ENCODE measurements around the gene MICALL2.

MICALL2 gene

GRCh38 chr7:1468203-1468602 lies 8.9 kb upstream of the MICALL2 start:
- no peak for DNase-seq (ENCODE audit: low spot score)

GRCh38 chr7:1466524-1467271 lies 7.4 kb upstream of the MICALL2 start:
- peak; percentile 60 for DNase-seq (ENCODE audit: low spot score)

- no peak for DNase-seq (ENCODE audit: low spot score)
These were observed 5.4 kb upstream of the MICALL2 start for GRCh38 chr7:1464694-1465093.

- no peak for DNase-seq (ENCODE audit: low spot score)
These were observed 4.5 kb upstream of the MICALL2 start for GRCh38 chr7:1463676-1464223.

GRCh38 chr7:1461646-1462375 lies 2.5 kb upstream of the MICALL2 start:
- DNase-seq (ENCODE audit: low spot score): no peak

- peak; percentile 43 for DNase-seq (ENCODE audit: low spot score)
These were observed 1.8 kb upstream of the MICALL2 start for GRCh38 chr7:1460821-1461645.

- DNase-seq (ENCODE audit: low spot score): no peak
These were observed 900 bp upstream of the MICALL2 start for GRCh38 chr7:1459920-1460820.

- DNase-seq (ENCODE audit: low spot score): peak; percentile 99
These were observed 232 bp upstream of the MICALL2 start for GRCh38 chr7:1459512-1459892.

- DNase-seq (ENCODE audit: low spot score): no peak
These were observed 1.2 kb downstream of the MICALL2 start for GRCh38 chr7:1457949-1458682.

GRCh38 chr7:1457059-1457948 lies 2.0 kb downstream of the MICALL2 start:
- no peak for DNase-seq (ENCODE audit: low spot score)

GRCh38 chr7:1455955-1456354 lies 3.3 kb downstream of the MICALL2 start:
- DNase-seq (ENCODE audit: low spot score): no peak

GRCh38 chr7:1455241-1455939 lies 3.9 kb downstream of the MICALL2 start:
- DNase-seq (ENCODE audit: low spot score): peak; percentile 92

- no peak for DNase-seq (ENCODE audit: low spot score)
These were observed 4.7 kb downstream of the MICALL2 start for GRCh38 chr7:1454542-1454941.

- DNase-seq (ENCODE audit: low spot score): no peak
These were observed 7.1 kb downstream of the MICALL2 start for GRCh38 chr7:1452205-1452604.

GRCh38 chr7:1450987-1451386 lies 8.3 kb downstream of the MICALL2 start:
- DNase-seq (ENCODE audit: low spot score): no peak

- no peak for DNase-seq (ENCODE audit: low spot score)
These were observed 8.8 kb downstream of the MICALL2 start for GRCh38 chr7:1450431-1450830.

- no peak for DNase-seq (ENCODE audit: low spot score)
These were observed 9.3 kb downstream of the MICALL2 start for GRCh38 chr7:1449951-1450350.

- DNase-seq (ENCODE audit: low spot score): no peak
These were observed 9.8 kb downstream of the MICALL2 start for GRCh38 chr7:1449501-1449900.

GRCh38 chr7:1448958-1449357 lies 10.3 kb downstream of the MICALL2 start:
- no peak for DNase-seq (ENCODE audit: low spot score)
